Activated naive CD8-positive, alpha-beta T cell treated with anti-CD3 and anti-CD28 coated beads, Interleukin-2, amount 50 U/mL, for 16 hours (primary cell): ENCODE results near the gene IL15.
"Not testable (repeated sequence)": the region's sequence is repeated elsewhere in the genome, so short reads cannot be mapped to it uniquely, and the experiment has no call there.

Source experiments
- DNase-seq: peaks from one replicate; pipeline ENCODE4 v3.0.0-alpha.2; 2020; ENCODE audit warnings: low read depth, low spot score

The IL15 gene, protein sequence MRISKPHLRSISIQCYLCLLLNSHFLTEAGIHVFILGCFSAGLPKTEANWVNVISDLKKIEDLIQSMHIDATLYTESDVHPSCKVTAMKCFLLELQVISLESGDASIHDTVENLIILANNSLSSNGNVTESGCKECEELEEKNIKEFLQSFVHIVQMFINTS

DNA sequence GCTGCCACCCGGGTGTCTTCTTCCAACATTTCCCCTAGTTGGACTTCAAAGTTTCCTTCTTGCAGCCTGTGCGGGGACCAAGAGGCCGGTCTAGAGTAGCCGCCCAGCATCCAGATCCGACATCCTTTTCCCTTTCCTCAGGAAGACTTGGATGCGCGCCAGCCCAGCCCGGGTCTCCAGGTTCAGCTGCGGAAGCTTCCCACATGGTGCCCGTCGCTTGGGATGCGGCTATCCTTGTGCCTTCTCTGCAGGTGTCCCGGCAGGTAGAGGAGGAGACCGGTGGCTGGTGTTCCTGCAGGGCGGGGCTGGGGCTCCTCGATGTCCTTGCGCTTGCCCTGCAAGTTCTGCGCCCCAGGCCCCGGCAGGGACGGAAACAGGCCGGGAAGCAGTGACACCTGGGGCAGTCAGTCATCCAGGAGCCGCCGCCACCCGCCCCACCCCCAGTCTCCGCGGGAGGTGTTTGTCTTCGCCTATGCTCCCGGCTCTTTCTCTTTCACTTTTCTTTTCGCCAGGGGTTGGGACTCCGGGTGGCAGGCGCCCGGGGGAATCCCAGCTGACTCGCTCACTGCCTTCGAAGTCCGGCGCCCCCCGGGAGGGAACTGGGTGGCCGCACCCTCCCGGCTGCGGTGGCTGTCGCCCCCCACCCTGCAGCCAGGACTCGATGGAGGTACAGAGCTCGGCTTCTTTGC lies at the start of gene IL15:
Gene IL15 (plus strand): TSS at position 502 of the 689 bp plus-strand sequence. CDS start 82,882 bp downstream, outside the sequence.
- peak; percentile 25 for DNase-seq

- DNase-seq: no peak
These were observed 48.5 kb upstream of the IL15 start for GRCh38 chr4:141587897-141588296.

DNA sequence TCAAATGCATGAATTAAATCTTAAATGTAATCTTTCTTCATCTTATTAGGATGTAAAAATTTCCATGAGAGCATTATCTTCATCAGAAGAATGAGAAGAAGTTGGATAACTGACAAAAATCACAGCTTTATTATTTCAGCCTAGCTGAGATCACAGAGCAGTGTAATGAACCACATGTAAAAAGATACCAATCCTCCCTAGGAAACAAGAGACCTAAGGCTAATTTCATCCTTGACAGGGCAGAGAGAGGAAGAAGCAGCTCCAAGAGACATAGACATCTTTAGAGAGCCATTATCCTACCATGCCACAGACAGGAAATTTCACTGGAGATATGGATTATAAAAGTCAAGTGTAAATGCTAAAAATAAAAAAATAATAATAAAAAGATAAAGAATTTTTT lies 40.9 kb upstream of the IL15 start:
- no peak for DNase-seq

DNA sequence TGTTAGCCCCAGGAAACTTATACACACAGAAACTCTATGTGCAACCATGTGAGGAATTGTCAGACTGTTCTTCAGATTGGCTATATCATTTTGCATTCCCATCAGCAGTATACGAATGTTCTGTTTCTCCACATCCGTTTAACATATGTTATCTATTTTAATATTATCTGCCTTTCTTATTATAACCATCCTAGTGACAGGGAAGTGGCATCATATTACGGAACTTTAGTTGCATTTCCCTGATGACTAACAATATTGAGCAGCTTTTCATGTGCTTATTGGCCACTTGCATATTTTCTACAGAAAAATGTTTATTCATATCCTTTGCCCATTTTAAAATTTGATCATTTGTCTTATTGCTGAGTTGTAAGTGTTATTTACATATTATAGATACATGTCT lies 36.5 kb upstream of the IL15 start:
- DNase-seq: no peak

DNA sequence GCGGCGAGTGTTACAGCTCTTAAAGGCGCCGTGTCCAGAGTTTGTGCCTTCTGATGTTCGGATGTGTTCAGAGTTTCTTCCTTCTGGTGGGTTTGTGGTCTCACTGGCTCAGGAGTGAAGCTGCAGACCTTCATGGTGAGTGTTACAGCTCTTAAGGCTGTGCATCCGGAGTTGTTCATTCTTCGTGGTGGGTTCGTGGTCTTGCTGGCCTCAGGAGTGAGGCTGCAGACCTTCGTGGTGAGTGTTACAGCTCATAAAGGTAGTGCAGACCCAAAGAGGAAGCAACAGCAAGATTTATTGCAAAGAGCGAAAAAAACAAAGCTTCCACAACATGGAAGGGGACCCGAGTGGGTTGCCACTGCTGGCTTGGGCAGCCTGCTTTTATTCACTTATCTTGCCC lies 31.7 kb upstream of the IL15 start:
- not testable (repeated sequence) for DNase-seq

- no peak for DNase-seq
These were observed 30.9 kb upstream of the IL15 start for GRCh38 chr4:141605425-141605856.

DNA sequence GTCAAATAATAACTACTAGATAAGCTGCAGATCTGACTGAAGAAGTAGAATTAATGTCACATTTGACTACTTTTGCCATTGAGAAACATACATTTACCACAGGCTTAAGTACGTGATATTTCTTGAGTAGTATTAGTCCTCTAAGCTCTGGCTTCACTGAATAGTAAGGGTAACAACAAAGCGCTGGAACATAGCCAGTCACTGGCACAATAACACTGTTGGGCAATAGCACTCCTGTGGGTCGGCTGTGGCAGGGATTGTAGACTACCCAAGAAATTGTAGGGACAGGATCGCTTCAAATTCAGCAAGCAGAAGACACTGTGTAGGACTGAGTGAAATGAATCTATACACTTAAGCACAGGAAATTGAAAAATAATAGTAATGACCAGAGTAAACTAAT lies 27.1 kb upstream of the IL15 start:
- DNase-seq: no peak

DNA sequence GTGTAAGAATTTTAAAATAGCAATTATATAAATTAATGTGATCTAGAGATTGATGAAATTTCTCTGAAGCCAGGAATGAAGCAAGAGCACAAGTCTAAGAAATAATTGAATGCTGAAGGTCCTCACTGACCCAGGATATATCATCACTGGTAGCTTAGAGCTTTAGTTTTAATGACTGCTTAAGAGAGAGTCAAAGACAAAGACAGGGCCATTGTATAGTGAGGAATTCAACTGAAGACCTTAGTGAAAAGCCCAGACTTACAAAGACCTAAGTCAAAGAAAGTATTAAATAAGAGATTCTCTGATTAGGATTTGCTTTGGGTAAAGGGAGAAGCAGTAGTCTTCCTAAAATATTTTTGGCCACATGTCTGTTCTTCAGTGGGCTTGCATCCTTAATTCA lies 26.0 kb upstream of the IL15 start:
- DNase-seq: no peak

DNA sequence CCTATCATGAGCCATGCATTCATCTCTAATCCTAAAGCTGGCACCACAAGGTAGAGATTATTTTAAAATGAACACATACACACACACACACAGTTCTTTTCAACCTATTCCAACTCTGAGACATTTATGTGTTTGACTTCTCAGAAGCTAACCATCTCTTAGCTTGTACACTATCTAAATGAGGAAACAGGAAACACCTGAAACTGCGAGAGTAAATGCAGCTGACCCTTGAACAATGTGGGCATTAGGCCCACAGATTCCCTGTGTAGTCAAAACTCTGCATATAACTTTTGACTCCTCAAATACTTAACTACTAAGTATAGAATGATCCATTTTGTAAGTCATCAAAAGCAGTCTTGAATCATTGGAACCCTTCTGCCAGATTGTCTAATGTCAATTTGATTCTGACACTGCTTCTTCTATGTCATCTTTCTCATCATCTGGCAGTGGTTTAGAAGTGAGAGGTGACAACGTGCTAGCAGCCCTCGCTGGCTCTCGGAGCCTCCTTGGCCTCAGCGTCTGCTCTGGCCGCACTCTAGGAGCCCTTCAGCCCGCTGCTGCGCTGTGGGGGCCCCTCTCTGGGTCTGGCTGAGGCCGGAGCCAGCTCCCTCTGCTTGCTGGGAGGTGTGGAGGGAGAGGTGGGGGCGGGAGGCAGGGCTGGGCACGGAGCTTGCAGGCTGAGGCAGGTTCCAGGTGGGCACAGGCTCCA lies 21.4 kb upstream of the IL15 start:
- no peak for DNase-seq

DNA sequence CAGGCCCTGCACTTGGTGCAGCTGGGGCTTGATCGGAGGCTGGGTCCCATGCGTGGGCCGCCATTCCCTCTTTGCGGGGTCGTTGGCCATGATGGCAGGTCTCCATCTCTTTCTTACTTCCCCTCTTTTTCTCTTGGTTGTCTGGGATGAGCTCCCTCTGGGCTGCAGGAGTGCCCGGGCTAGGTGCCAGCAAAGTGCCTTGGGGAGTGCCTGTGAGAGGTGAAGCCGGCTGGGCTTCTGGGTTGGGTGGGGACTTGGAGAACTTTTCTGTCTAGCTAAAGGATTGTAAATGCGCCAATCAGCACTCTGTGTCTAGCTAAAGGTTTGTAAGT lies 20.8 kb upstream of the IL15 start:
- not testable (repeated sequence) for DNase-seq

GRCh38 chr4:141620715-141621114 lies 15.7 kb upstream of the IL15 start:
- DNase-seq: no peak

DNA sequence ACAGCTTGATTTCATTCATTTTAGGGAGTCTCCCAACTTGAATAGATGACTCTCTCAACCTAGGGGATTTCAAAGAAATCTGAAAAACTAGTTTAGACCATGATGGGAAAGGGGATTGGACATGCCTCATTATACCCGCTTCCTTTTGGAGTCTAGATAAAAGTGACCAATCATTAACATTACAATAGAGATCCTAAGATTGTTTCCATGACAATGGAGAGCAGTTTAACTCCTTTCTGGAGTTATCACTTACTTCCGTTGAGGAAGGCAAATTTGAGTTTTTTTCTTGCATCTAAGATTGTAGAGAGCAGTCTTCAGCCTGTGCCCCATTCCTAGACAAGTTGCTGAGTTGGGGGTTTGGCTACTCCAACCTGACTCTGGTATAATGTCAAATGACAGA lies 11.4 kb upstream of the IL15 start:
- no peak for DNase-seq

DNA sequence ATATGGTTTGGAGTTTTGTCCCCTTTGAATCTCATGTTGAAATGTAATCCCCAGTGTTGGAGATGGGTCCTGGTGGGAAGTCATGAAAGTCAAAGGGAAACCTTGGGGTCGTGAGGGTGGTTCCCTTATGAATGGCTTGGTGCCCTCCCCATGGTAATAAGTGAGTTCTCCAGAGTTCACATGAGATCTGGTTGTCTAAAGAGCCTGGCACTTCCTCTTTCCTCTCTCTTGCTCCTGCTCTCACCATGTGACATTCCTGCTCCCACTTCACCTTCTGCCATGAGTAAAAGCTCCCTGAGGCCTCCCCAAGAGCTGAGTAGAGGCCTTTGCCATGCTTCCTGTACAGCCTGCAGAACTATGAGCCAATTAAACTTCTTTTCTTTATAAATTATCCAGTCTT lies 5.5 kb upstream of the IL15 start:
- no peak for DNase-seq

DNA sequence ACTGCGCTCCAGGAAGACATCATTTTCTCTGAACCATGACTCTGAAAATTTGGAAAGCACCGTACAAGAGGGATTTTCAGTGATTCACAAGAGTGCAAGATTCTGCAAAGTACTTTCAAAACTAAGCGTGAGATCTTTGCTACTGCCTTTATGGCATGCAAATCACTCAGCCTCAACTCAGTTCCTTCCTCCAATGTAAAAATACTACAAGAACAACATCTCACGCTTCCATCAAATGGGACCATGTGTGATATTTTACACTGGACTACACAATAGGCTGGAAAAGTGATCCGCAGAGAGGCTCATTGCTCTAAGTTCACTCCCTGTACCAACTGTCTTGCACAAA lies 674 bp upstream of the IL15 start:
- no peak for DNase-seq

DNA sequence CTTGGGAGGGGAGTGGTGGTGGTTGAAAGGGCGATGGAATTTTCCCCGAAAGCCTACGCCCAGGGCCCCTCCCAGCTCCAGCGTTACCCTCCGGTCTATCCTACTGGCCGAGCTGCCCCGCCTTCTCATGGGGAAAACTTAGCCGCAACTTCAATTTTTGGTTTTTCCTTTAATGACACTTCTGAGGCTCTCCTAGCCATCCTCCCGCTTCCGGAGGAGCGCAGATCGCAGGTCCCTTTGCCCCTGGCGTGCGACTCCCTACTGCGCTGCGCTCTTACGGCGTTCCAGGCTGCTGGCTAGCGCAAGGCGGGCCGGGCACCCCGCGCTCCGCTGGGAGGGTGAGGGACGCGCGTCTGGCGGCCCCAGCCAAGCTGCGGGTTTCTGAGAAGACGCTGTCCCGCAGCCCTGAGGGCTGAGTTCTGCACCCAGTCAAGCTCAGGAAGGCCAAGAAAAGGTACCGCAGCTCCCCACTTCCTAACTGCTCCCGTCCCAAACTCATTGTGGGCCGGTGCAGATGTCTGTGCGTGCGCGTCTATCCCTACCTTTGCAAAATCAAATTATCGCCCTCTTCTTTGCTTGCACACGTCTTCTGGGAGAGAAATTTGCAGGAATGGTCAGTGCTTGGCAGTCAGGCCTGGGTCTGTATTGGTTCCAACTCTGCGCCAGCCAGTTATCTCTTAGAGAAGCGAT lies 533 bp downstream of the IL15 start:
- no peak for DNase-seq

GRCh38 chr4:141637565-141637964 lies 1.2 kb downstream of the IL15 start:
- DNase-seq: no peak

GRCh38 chr4:141638230-141638629 lies 1.8 kb downstream of the IL15 start:
- no peak for DNase-seq

GRCh38 chr4:141640696-141641095 lies 4.3 kb downstream of the IL15 start:
- DNase-seq: no peak

DNA sequence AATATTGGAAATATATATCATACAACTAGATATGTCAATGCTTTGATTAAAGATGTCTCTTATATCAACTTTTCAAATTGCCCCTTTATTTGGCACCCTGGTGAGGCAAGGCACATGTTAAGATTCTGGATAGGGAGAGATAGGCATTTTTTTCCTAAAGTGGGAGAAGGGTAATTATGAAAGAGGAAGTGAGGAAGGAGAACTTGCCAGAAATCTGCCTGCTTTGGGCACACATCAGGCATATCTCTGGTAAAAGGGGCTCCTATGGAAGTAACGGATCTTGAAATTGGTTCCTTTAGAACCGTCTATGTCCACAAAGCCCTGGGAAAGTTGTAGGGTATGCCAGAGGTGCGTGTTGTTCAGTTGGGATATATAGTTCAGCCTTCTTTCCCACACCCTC lies 5.7 kb downstream of the IL15 start:
- no peak for DNase-seq

GRCh38 chr4:141642711-141643110 lies 6.3 kb downstream of the IL15 start:
- DNase-seq: no peak

DNA sequence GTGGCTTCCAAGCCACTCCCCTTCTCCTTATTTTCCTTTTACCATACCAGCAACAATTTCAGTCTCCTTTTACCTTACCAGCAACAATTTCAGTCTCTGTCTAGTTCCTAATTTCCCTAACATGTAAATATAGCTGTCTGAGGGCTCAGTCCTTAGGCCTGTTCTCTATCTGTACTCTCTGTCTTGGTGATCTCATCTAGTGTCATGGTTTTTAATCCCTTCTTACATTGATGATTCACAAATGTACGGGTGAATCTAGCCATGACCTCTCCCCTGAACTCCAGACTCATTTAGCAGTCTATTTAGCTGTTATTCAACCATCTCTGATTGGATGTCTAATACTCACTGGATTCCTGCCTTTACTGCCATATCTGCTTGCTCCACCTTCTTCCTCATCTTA lies 7.2 kb downstream of the IL15 start:
- no peak for DNase-seq

- DNase-seq: no peak
These were observed 9.4 kb downstream of the IL15 start for GRCh38 chr4:141645611-141646340.
